CD4-positive, CD25-positive, alpha-beta regulatory T cell (primary cell): ENCODE results near the gene ASMTL. TPM values are rescaled to one million over a fixed set of nuclear protein-coding genes. Genes with fewer than 3 reads are reported as not detected.

Source experiments
- polyA plus RNA-seq, 4 donors: library from polyadenylated mRNA; unstranded; fragments of 300-500 nt; fragmentation: Illumina TruSeq; gene quantifications; one replicate each; pipeline ENCODE4 v1.2.3, GENCODE V29; 2021
- total RNA-seq: library from RNA; stranded (reverse); gene quantifications from one replicate; pipeline ENCODE4 v1.2.3, GENCODE V29; 2022

The ASMTL gene
- total and polyA plus RNA-seq, 5 donors from 2014 or later: 32.1 to 50.1 (median 44.6) TPM

Other genes with a start within 250 kb of the ASMTL start
- 1.2 TPM for gene CRLF2, start 240.3 kb downstream of the ASMTL start, total RNA-seq
- gene CRLF2, start 240.3 kb downstream of the ASMTL start, polyA plus RNA-seq: 1 to 10 TPM in 1 of 4 donors, not detected in 3; 1.4 TPM
- not detected for gene CSF2RA, start 184.1 kb downstream of the ASMTL start, total RNA-seq
- not detected for gene CSF2RA, start 184.1 kb downstream of the ASMTL start, polyA plus RNA-seq
- gene IL3RA, start 116.1 kb downstream of the ASMTL start, total RNA-seq: 1.2 TPM
- gene IL3RA, start 116.1 kb downstream of the ASMTL start, polyA plus RNA-seq: under 1 TPM in 1 of 4 donors, not detected in 3; 0.18 TPM
- gene SLC25A6, start 60.8 kb downstream of the ASMTL start, total RNA-seq: 277 TPM
- 100 to 1,000 TPM; 388 to 535 (median 492) TPM for gene SLC25A6, start 60.8 kb downstream of the ASMTL start, polyA plus RNA-seq
- 158 TPM for gene P2RY8, start 84.3 kb upstream of the ASMTL start, total RNA-seq
- 100 to 1,000 TPM; 189 to 222 (median 207) TPM for gene P2RY8, start 84.3 kb upstream of the ASMTL start, polyA plus RNA-seq
- gene AKAP17A, start 138.7 kb upstream of the ASMTL start, total RNA-seq: 108 TPM
- gene AKAP17A, start 138.7 kb upstream of the ASMTL start, polyA plus RNA-seq: 10 to 100 TPM; 11.0 to 14.8 (median 13.7) TPM
- gene ASMT, start 162.2 kb upstream of the ASMTL start, total RNA-seq: not detected
- gene ASMT, start 162.2 kb upstream of the ASMTL start, polyA plus RNA-seq: under 1 TPM in 3 of 4 donors, not detected in 1; 0.19 to 1.00 (median 0.91) TPM